Amniotic epithelial cell (primary cell): Measurements from ENCODE around the gene ACY1.

Source experiments
- DNase-seq: peaks from one replicate; pipeline ENCODE4 v3.0.0-alpha.2; 2010; ENCODE audit warnings: low read depth

The ACY1 gene

DNA sequence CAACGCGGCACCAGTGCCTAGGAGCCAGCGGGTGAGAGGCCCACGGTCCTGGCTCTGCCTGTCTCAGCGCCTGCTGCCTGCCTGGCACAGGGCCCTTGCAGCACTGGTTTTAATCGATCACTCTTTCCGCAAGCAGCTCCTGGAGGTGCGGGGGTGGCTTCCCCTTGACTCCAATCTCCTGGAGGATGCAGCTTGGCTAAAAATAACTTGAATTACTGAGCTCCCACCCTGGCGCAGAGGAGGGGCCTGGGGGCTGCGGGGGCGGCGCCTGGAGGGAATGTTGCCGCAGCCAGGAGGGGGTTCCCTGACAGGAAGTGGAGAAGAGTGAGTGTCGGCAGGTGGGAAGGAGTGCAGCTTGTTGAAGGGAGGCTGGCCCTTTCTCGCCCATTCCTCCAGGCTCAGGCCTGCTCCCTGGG, 22.2 kb downstream of the ACY1 start:
- peak; percentile 74 for DNase-seq

DNA sequence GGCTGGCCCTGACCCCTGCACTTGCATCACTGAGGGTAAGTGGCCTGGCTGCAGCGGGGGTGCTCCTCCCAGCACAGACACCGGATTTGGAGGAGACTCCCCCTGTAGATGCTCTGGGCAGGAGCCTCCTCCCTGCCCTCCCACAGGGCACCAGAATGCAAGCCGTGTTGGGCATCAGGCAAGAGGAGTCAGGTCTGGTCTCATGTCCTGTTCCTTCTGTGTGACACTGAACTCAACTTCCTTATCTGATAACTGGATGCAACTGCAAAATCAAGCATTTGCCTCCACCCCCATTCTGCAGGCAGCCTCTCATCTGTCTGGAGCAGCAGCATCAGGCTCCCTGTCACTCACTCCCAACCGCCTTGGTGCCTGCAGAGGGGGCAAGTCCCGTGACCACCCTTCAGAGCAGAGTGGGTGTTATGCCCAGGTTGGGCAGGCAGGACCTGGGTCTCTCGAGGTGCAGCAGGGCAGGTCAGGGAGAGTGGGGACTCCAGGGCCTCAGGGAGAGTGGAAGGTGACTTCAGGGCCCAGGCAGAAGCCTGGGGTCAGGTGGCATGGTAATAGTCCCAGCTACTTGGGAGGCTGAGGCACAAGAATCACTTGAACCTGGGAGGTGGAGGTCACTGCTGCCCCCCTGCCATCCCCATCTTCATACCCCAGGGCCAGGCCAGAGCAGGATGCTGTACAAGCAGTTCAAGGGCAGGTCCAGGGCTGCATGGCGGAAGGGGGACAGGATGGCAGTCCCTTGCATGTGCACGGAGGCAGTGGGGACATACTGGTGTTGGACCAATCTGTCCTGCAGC, 22.9 kb downstream of the ACY1 start:
- no peak for DNase-seq

DNA sequence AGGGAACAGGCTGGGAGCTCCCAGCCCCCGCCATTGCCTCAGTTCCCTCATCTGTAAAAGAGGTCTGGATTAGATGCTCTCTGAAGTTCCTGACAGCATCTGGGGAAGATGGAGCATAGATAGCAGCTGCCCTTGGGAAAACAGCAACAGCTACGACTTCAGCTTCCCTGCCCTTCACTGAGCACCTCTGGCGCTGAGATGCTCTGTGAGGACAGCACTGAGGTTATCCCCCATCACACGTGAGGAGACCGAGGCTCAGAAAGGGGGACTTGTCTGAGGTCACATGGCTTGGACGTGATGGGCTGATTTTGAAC, 23.4 kb downstream of the ACY1 start:
- no peak for DNase-seq

DNA sequence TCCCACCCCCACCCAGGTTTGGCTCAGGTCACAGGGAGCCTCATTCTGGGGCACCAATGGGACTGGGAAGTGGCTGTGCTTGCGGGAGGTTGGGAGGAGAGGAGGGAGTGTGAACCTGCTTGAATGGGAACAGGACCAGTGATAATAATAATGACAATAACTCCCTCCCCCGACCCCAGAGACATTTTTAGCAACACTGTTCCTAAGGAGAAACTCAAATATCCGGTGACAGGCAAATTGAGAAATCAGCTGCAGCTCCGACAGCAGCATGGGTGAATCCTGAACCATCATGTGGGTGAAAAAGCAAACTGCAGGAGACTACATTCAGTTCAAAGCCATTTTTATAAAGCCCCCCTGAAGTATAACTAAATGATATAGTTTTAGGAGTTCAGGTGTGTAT, 24.0 kb downstream of the ACY1 start:
- no peak for DNase-seq

DNA sequence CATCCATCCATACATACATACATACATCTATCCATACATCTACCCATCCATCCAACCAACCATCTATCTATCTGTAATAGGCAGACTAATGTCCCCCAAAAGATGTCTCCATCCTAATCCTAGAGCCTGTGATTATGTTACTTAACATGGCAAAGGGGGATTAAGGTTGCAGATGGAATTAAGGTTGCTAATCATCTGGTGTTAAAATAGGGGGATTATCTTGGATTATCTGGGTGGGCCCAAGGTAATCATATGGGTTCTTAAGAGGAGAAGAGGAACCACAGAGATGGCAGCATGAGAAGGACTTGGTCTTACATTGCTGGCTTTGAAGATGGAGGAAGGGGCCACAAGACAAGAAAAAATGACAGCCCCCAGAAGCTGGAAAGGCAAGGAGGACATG, 27.1 kb downstream of the ACY1 start:
- no peak for DNase-seq

DNA sequence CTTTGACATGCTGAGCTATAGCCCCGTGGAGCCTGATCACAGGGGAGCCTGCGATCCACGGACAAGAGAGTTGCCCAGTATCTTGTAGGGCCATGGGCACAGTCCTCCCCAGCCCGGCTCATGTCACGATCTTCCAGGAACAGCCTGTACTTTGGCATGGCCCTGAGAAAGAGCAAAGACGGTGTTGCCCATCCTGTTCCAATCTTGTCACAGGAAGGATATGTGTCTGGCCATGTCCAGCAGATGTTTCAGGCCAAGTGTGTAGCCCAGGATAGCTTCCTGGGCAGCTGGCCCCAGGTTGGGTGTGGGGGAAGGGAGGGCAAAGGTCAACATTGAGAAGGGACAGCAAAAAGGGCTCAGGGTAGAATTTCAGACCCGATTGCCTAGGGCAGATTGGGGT, 29.4 kb downstream of the ACY1 start:
- no peak for DNase-seq

DNA sequence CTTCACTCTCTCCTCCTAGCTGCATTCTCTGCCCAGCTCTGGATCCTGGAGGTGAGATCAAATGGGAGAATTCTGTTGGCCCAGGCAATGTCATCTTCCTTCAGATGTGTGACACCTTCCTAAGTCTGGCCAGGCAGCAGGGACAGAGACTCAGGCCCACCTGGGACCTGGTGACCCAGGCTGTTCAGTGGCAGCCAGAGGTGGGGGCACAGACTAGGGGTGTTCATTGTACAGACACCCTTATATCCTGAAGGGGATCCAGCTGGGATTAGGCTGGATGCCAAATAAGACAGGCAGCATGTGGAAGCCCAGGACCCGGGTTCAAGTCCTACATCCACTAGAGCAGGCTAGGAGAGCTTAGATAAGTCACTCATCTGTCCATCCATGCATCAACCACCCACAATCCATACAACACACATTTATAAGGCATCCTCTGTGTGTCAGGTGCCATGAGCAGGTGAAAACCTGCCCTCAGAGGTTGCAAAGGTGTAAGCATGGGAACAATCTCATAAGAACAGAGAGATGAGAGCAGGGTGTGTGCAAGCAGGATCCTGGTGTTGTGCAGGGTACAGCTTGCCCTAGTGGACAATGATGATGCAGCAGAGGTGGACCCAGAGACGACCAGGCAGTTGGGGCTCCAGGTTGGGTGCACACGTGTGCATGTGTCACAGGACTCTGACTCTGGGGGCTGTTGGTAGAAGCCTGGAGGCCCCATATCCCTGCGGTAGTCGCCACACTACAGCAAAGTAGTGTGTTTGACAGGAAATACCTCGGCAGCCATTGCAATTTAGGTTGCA, 30.7 kb downstream of the ACY1 start:
- DNase-seq = no peak

DNA sequence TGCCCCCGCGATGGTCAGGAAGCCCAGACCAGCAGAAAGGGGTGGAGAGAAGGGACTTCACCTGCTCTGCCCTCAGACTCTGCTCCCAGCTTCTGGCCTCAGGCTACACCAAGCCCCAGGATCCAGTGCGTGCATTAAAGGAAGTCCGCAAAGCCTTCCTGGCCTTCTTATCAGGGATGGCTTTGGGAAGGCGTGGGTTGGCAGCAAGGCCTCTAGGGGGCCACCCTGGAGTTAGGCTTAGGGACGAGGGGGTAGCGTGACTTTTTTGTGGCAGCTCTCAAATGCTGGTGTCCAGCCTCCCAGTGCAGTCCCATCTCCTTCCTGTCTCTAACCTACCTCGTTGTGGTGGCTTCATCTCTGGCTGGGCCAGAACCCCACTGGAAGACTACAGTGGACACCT, 31.3 kb downstream of the ACY1 start:
- peak; percentile 27 for DNase-seq

DNA sequence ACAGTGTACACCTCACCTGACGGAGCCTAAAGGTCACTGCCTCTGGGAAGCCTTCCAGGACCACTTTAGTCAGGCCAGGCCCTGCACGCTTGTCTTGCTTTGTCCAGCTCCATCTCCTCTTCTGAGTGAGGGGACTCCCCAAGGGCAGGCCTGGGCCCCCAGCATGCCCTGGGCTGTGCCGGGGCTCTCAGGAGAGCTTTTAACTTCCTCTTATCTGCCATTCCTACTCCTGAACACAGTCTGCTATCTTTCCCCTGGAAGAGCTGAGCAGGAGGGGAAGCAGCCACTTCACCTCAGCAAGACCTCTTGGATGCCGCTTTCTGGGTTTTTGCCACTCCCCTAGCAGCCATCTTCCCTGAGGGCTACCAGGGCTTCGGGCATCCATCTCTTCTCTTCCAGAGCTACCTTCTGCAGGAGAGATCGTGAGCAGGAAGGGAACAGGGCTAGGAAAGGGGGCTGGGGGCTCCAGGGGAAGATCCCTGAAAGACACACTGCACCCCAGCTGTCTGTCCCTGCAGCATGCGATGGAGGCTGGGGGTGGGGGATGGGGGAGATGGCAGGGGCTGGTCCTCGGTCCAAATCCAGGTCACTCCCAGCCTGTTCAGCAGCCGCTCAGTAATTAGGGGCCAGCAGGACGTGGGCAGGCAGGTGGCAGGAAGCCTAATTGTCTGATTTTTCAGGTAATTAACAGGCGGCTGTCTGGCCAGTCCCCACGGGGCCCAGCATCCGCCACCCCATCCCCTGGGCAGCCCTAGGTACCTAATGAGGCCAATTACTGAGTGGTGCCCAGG, 32.3 kb downstream of the ACY1 start:
- DNase-seq = no peak

DNA sequence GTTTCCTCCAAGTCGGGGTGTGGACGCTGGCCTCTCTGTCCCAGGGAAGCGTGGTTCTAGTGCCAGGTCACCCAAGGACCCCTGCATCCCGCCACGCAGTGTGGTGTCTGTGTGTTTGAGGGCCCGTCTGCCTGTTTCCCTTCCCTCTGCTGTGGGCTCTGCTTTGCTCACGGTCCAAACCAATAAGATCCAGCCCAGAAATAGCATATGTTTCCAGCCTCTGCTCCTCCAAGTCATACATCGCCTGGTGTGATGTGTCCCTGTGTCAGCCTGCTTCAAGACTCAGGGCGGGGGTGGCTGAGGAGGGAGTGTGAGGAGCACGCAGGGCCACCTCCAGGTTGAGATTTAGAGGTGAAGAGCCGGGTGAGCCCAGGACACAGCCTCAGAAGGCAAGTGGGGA, 34.3 kb downstream of the ACY1 start:
- no peak for DNase-seq

DNA sequence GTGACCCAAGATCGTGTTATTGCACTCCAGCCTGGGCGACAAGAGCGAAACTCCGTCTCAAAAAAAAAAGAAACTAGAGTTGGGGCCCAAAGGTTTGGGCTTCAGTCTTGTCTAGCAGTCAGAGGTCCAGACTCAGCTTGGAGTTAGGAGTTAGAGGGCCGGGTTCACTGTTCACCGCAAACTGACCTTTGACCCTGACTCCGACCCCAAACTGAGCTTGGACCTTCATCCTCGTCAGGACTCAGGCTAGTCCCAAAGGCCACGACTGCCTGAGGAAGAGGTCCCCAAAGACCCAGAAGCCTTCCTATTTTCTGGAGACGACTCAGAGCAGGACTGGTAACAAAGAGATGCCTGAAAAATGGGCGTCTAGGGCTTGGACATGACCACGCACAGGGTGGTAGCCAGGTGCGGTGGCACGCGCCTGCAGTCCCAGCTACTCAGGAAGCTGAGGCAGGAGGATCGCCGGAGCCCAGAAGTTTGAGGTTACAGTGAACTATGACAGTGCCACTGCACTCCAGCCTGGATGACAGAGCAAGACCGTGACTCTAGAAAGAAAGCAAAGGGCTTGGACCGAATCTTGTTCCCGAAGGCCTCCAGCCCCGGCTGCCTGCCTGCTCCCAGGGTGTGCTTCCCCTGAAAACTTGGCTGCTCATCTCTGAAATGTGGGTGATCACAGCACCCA, 35.1 kb downstream of the ACY1 start:
- no peak for DNase-seq

DNA sequence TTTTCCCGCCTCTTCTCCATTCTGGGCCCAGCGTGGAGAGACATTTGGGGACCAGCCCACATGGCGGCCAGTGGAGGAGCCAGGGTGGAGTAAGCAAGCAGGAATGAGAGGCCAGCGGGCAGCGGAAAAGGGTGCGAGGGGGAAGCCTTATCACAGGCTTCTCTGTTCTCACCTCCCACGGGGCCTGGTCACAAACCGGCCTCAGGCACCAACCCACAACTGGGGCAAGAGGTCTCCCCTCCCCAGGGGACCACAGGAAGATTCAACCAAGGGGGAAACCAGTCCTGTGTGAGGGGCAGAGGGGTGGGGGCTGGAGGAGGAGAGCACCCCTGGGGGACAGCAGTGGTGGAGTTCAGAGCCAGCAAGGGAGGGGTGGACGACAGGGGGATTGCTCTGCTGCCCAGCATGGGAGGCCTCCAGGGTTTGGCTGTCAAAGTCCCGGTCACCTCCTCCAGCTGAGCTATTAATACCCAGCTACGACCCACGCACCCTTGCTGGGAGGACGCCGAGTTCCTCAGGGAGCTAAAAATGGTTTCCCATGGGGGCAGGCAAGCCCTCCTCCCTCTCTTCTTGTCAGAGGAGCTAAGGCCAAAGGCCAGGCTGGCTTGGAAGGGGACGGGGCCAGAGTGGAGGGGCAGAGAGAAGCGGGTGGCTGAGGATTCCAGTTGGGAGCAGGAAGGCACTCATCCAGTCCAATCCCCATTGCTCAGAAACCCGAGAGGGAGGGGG, 36.2 kb downstream of the ACY1 start:
- no peak for DNase-seq

DNA sequence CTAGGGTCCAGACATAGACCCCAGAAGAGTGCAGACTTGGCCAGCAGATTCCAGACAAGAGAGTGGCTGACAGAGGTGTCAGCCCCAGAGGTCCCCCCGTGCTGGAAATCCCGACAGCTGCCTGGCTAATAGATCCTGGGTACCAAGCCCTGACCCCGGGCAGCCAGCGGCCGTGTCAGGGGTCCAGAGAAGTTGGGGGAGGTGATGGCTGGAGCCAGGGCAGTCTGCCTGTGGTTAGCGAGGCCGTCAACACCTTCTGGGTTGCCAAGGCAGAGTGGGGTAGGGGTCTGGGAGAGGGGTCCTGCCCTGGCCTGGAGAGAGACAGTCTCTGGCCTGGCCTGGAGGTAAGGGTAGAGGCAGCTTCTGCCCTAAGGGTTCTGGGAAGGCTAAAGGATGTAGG, 37.5 kb downstream of the ACY1 start:
- DNase-seq = no peak

DNA sequence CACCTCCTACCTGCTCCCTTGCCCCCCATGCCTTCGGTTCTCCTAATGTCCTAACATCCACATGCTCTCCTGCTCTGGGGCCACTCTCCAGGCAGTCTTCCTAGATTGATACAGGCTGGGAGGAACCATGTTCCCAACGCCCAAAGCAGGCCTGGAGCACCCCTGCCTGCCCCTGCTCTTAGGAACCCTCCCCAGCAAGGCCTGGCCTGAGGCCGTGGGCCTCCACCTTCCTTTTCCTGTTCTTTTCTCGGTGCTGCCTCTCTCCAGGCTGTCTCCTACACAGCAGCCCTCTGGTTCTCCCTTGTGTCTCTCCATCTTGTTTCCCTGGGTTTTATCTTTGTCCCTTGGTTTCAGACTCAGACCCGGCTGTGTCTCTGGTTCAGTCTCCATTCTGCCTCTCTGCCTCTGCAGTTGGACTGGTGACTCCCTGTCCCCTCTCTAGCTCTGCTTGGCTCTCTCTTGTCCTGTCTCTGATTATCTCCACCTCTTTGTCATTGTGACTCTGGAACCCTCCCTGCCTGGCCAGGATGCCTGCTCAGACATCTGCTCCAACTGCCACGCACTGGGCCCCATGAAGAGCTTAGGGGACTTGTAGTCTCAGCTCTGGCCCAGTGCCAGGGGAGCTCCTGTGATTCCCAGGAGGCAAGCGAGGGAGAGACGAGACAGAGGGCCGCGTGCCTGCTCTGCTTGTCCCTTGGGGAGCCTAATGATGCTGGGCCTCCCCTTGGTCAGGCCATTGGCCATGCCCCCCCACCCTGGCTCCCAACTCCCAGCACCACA, 38.3 kb downstream of the ACY1 start:
- DNase-seq = no peak

DNA sequence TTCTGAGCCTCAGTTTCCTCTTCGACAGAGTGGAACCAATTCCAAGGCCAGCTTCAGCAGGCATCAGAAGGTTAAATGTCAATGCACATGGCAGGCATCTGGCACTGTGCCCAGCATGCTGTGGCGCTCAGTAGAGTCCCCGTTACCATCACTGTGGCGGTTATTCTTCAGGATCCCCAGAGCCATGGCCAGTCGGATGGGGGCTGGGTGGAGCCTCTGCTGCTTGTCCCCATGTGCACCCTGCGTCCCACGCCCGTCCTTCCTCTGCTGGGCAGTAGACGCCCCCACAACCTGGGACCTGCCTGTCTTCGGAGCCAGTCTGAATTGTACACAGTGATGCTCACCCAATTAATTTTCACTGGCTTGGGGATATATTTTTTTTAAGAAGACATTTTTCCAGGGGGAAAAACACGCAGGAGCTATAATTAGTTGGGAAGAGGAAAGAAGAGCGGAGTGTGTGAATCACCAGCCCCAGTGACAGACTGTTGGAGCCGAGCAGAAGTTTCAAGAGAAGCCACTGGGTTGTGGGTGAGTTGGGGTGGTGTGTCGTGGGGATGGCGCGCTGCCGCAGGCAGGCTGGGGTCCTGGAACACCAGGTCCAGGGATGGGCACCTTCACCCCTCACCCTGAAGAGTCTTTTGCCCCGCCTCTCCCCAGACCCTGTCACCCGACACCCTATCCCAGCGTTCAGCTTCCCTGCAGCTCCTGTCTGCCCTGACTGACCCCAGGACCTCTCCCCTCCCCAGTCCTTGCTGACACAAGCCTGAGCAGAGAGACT, 39.2 kb downstream of the ACY1 start:
- DNase-seq = no peak

DNA sequence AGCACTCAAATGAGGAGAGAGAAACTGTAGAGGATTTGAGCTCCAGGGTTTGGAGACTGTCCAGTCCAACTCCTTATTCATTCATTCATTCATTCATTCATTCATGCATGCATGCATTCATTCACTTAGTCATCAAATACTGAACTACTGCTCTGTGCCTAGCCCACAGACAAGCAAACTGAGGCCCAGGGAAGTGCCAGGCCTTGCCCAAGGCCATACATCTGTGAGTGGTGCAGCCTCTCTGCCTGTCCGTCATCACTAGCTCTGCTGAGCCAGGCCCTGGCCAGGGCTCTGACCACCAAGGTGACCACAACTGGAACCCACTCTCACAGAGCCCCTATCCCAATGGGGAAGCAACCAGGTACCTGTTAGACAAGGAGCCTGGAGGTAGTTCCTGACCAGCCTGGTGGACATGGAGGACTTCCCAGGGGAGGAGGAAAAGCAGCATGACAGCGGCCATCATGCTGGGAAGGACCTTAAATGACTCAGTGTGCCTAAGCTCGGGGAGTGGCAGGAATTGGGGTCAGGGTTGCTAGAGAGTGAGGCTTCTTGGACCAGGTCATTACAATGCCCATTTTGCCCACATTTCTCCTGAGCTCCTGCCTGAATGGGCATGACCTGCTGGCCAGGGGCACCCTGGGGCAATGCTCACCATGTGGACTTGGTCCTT, 39.9 kb downstream of the ACY1 start:
- no peak for DNase-seq

DNA sequence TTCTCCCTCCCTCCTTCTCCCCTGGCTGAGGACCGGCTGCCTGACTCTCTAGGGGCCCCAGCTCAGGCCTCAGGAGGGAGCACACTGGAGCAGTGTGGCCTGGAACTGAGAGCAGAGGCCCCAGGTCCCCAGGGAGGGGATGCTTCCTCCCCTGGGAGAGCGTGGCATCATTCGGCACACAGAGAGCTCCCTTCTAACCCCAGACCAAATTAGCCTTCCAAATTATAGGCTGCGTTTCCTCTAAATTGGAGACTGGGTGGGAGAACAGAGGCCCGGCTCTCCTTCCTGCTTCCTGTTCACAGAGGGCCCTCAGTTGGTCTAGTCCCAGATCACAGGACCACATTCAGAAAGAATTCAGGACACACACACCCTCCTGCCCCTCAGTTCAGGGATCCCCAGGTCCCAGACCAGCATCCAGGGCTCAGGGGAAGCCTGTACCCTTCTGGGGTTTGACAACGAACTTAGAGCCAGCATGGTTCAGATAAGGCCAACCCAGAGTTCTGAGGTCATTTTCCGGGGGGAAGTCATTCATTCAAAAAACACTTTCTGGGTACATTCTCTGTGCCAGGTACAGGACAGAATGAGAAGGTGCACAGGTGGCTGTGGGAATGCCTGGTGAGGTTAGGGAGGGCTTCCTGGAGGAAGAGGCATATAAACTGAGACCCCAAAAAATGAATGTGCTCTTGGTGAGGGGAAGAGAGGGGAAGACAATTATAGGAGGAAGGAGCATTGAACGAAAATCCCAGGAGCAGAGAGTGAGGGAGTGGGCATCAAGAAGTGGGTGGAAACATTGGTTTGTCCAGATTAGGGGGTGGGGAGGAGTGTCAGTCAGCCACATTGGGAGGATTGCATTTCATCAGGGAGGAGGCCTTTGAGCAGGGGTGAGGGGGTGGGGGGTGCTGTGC, 40.8 kb downstream of the ACY1 start:
- DNase-seq = no peak

DNA sequence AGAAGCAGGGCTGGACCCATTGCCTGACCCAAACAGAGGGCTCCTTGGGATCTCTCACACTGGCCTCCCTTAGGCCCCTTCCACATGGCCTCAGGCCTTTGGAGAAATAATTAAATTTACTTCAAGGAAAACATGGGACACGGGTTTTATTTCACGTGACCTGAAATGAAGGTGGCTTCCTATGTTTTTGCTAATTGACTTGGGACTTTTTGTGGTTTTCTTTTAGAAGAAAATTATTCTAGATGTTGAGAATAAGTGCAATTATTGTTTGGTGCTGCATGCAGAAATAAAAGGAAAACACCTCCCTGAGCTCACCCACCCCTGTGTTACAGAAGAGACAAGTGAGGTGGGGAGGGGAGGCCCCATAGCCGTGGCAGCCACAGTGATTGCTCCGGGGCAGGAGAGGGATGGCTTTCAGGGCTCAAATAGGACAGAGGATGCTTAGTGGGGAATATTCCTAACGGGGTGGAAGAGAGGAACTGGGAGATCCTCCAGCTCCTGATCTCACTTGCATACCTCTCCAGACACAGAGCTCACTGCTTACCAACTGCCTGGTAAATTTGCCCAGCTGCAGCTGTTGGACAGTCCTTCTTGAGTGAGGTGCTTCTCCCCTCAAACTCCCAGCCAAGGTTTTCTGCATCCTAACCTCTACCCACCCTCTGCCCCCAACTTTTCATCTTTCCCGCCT, 41.6 kb downstream of the ACY1 start:
- no peak for DNase-seq
